ENCODE measurements around the gene ICE2. TPM values are rescaled to one million over a fixed set of nuclear protein-coding genes. Genes with fewer than 3 reads are reported as not detected.
"Not testable (repeated sequence)": the region's sequence is repeated elsewhere in the genome, so short reads cannot be mapped to it uniquely, and the experiment has no call there.

ICE2 gene
- total RNA-seq, 3 donors from 2014 or later = 31.5 to 47.5 (median 36.3) TPM

- TF ChIP-seq CTCF (IDR thresholded peaks at IDR 0.05) = no peak
- no peak for DNase-seq
These were observed 64.8 kb downstream of the ICE2 start for GRCh38 chr15:60414016-60414682.

GRCh38 chr15:60413231-60413824 lies 65.6 kb downstream of the ICE2 start:
- intact Hi-C loops (cut with DNase I, micrococcal nuclease) = no loop called here
- H3K36me3 ChIP-seq (ENCODE audit: low read depth) = no peaks in the 10 kb centered on the region
- ATAC-seq (no peak), DNase-seq (no peak)
- no peak overlapping the region for H3K4me3 ChIP-seq
- no peak for TF ChIP-seq CTCF (IDR thresholded peaks at IDR 0.05)
- peaks cover 9% of the 10 kb centered on the region for H3K4me1 ChIP-seq (ENCODE audit: low read depth)
- H3K9me3 ChIP-seq = no peaks in the 10 kb centered on the region

More at GRCh38 chr15:60414016-60414682, 64.8 kb downstream of the ICE2 start:
- peaks cover under 1% of the 10 kb centered on the region for H3K4me1 ChIP-seq (ENCODE audit: low read depth)
- no peaks in the 10 kb centered on the region for H3K9me3 ChIP-seq
- intact Hi-C loops (cut with DNase I, micrococcal nuclease) = no loop called here
- H3K36me3 ChIP-seq (ENCODE audit: low read depth) = no peaks in the 10 kb centered on the region
- no peak overlapping the region for H3K4me3 ChIP-seq
- peak; percentile 63 for ATAC-seq

GRCh38 chr15:60412807-60413206 lies 66.1 kb downstream of the ICE2 start:
- ATAC-seq; DNase-seq; H3K36me3 ChIP-seq (ENCODE audit: low read depth); H3K4me3 ChIP-seq; intact Hi-C loops (cut with DNase I, micrococcal nuclease); H3K9me3 ChIP-seq: not testable (repeated sequence)
- peaks cover 14% of the 10 kb centered on the region for H3K4me1 ChIP-seq (ENCODE audit: low read depth)

GRCh38 chr15:60411774-60412425 lies 67.0 kb downstream of the ICE2 start:
- H3K4me3 ChIP-seq = no peak overlapping the region
- DNase-seq = no peak

GRCh38 chr15:60410350-60410749 lies 68.6 kb downstream of the ICE2 start:
- H3K4me3 ChIP-seq; intact Hi-C loops (cut with DNase I, micrococcal nuclease); DNase-seq; H3K36me3 ChIP-seq (ENCODE audit: low read depth); ATAC-seq; H3K9me3 ChIP-seq: not testable (repeated sequence)
- peaks cover 15% of the 10 kb centered on the region for H3K4me1 ChIP-seq (ENCODE audit: low read depth)

More at GRCh38 chr15:60411774-60412425, 67.0 kb downstream of the ICE2 start:
- intact Hi-C loops (cut with DNase I, micrococcal nuclease) = no loop called here
- Histone ChIP-seq H3K4me1 (ENCODE audit: low read depth) (peaks cover 15% of the 10 kb centered on the region), H3K9me3 (no peaks in the 10 kb centered on the region), H3K36me3 (ENCODE audit: low read depth) (no peaks in the 10 kb centered on the region)
- TF ChIP-seq CTCF (IDR thresholded peaks at IDR 0.05) = no peak
- no peak for ATAC-seq

- no peaks in the 10 kb centered on the region for H3K9me3 ChIP-seq
- DNase-seq (no peak), ATAC-seq (peak; percentile 98)
- intact Hi-C loops (cut with DNase I, micrococcal nuclease) = no loop called here
- H3K4me1 ChIP-seq (ENCODE audit: low read depth) = peaks cover 15% of the 10 kb centered on the region
- no peak overlapping the region for H3K4me3 ChIP-seq
- H3K36me3 ChIP-seq (ENCODE audit: low read depth) = no peaks in the 10 kb centered on the region
- no peak for TF ChIP-seq CTCF (IDR thresholded peaks at IDR 0.05)
These were observed 70.4 kb downstream of the ICE2 start for GRCh38 chr15:60408463-60408981.

All from mucosa of descending colon (tissue), 3 donors.